Activated CD8-positive, alpha-beta memory T cell treated with anti-CD3 and anti-CD28 coated beads for 36 hours (primary cell): ENCODE measurements around the gene MRPL54. TPM values are rescaled to one million over a fixed set of nuclear protein-coding genes. Genes with fewer than 3 reads are reported as not detected.

Experiments
- CTCF ChIA-PET: fragments of 350-600 bp; sonication (Branson Sonifier 250); formaldehyde crosslinking; loops from one replicate; lab custom pipeline; 2021; ENCODE audit warnings: antibody characterized with exemption; lab: Charles Lee
- POLR2A ChIA-PET: fragments of 350-600 bp; sonication (Branson Sonifier 250); formaldehyde crosslinking; loops from one replicate; lab custom pipeline; 2021; ENCODE audit warnings: antibody characterized with exemption; lab: Charles Lee
- total RNA-seq, 2 experiments: library from RNA; stranded (reverse); gene quantifications; one replicate each; pipeline ENCODE4 v1.2.3, GENCODE V29; 2021

Gene MRPL54
- total RNA-seq, 2 experiments from 2014 or later: 83.1 to 88.8 TPM

DNA sequence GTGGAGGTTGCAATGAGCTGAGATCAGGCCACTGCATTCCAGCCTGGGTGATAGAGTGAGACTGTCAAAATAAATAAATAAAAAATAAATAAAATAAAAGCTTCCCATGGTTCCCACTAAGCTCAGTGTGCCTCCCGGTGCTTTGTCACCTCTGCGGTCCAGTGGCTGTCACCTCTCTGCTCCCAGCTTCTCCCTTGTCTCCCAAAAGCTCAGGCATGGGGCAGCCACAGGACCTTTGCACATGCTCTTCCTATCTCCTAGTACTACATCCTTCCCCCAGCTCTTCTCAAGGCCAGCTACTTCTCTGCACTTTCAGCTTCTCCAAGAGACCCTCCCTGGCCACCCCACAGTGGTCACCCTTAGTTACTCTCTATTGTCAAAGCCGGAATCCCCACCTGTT, 31.3 kb downstream of the MRPL54 start:
- CTCF ChIA-PET: interaction anchor here (2.2 kb wide), 1 partner anchor 28 kb away, joined by 9 read pairs; no protein-coding TSS in a partner anchor
- POLR2A ChIA-PET: no interaction called here

GRCh38 chr19:3796358-3796757, 33.9 kb downstream of the MRPL54 start:
- ChIA-PET POLR2A (no interaction called here), CTCF (interaction anchor here (2.8 kb wide), 1 partner anchor 26 kb away, joined by 12 read pairs; no protein-coding TSS in a partner anchor)

- CTCF ChIA-PET: interaction anchor here (1.0 to 2.8 kb wide), 4 partner anchors 11 to 24 kb away, joined by 3 to 12 read pairs (median 4); no protein-coding TSS in a partner anchor
- POLR2A ChIA-PET: interaction anchor here (1.3 kb wide), 1 partner anchor 14 kb away, joined by 4 read pairs; no protein-coding TSS in a partner anchor
These were observed 35.7 kb downstream of the MRPL54 start for GRCh38 chr19:3798137-3798536.

- CTCF ChIA-PET: interaction anchor here (0.6 kb wide), 1 partner anchor 151 kb away, joined by 3 read pairs; no protein-coding TSS in a partner anchor
- POLR2A ChIA-PET: no interaction called here
These were observed 38.5 kb downstream of the MRPL54 start for GRCh38 chr19:3800996-3801395.

DNA sequence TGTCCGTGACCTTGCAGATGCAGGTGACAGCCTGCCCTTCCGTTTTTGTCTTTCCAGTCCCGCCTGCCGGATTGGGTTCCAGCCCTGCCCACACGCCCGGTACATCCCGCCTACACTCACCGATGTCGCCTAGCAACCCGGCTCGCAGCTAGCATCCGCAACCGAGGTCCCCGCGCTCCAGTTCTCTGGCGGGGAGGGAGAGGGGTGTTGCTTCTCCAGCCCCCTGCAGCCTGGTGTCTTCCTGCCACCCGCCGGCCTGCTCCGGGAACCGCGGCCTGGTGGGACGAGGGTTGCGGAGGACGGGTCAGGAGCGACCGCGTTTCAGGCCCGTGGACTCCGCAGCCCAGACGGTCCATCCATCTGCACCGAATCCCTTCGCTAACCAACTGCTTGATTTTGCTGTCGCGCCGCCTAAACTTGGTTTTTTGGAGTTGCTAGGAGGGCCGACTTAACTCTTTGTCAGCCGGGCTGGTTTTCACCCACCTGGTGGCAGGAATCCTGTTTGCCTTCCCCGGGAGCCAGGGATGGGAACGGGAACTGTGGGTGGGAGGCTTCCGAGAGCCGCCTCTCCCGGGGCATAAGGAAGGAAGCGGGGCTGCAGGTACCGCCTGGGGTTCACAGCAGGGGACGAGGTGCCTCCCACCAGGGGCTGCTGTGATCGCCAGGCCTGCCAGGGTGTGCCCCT, 39.1 kb downstream of the MRPL54 start:
- CTCF ChIA-PET: interaction anchor here (0.6 kb wide), 1 partner anchor 151 kb away, joined by 3 read pairs; no protein-coding TSS in a partner anchor
- POLR2A ChIA-PET: no interaction called here

DNA sequence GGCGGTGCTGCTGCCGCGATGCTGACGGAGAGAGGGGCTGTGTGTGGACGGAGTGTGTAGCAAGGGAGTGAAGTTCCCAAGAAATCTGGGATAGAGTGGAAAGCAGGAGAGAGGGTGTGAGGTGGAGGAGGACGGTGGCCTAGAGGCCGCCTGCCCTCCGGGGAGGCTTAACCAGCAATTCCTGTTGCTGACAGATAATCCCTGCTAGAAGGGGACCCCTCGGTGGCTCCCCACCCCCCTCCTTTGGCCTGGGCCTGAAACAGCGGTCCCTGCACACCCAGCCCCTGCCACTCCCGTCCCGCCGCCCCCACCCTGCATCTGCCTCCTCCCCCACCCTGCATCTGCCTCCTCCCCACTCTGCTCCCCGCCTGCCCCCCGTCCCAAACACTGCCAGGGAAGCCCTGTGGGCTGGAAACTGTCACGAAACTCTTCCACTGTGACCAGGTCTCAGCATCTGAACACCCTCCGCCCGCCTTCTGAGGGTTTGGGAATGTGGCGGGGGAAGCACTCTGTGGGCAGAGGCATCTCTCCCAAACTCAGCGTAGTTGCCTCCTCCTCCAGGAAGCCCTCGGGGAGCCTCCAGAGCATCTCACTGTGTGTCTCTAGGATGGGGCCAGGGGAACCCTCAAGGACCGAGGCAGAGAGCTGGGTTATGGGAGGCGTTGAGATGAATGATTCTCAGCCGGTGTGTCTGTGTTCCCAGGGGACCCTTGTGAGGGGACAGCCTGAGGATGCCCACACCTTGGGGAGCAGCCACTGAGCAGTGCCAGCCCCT, 40.8 kb downstream of the MRPL54 start:
- ChIA-PET CTCF (interaction anchor here (0.6 to 1.1 kb wide), 2 partner anchors 85 to 113 kb away, joined by 3 to 4 read pairs; no protein-coding TSS in a partner anchor), POLR2A (no interaction called here)

DNA sequence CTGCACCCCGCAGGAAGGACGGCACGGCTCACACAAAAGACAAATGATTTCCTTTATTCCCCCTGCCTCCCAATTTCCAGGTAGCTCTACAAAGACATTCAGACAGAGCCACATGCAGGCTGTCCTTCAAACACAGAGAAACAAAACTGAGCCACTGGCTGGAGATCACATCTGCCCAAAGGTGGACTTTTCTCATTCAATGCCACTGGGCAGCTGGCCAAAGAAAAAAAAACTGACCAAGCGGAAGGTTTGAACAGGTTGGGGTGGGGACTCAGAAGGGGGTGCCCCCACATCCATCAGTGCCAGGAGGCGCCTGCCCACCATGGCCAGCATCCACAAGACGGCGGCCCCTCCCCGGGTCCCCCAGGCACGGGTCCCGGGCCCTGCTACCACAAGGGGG, 41.5 kb downstream of the MRPL54 start:
- POLR2A ChIA-PET: no interaction called here
- CTCF ChIA-PET: interaction anchor here (0.6 to 1.2 kb wide), 5 partner anchors 18 to 147 kb away, joined by 3 to 4 read pairs (median 3); no protein-coding TSS in a partner anchor

GRCh38 chr19:3804429-3804828, 41.9 kb downstream of the MRPL54 start:
- POLR2A ChIA-PET: no interaction called here

DNA sequence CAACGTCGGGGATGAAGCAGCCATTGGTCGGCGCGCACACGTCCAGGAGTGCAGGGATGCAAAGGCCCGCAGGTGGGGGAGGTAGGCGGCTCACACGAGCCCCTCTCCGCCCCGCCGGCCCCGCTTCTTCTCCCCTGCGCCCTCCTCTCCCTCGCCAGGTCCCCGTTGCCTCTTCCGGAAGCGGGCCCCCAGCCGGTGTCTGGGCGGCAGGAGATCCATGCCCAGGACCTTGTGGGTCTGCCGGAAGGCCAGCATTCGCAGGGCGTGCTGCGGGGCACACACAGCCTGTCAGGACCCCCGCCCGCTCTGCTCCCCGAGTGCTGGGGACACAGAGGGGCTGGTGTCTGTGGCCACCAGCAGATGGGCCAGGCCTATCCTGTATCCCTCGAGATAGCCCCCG, 43.4 kb downstream of the MRPL54 start:
- ChIA-PET POLR2A (no interaction called here), CTCF (interaction anchor here (1.1 kb wide), 1 partner anchor 16 kb away, joined by 3 read pairs; no protein-coding TSS in a partner anchor)

More at GRCh38 chr19:3804429-3804828, 41.9 kb downstream of the MRPL54 start:
- CTCF ChIA-PET: interaction anchor here (0.6 to 1.2 kb wide), 4 partner anchors 18 to 146 kb away, joined by 3 to 4 read pairs (median 3); no protein-coding TSS in a partner anchor

GRCh38 chr19:3807131-3807480, 44.6 kb downstream of the MRPL54 start:
- POLR2A ChIA-PET: no interaction called here
- CTCF ChIA-PET: interaction anchor here (1.1 kb wide), 1 partner anchor 15 kb away, joined by 3 read pairs; no protein-coding TSS in a partner anchor

DNA sequence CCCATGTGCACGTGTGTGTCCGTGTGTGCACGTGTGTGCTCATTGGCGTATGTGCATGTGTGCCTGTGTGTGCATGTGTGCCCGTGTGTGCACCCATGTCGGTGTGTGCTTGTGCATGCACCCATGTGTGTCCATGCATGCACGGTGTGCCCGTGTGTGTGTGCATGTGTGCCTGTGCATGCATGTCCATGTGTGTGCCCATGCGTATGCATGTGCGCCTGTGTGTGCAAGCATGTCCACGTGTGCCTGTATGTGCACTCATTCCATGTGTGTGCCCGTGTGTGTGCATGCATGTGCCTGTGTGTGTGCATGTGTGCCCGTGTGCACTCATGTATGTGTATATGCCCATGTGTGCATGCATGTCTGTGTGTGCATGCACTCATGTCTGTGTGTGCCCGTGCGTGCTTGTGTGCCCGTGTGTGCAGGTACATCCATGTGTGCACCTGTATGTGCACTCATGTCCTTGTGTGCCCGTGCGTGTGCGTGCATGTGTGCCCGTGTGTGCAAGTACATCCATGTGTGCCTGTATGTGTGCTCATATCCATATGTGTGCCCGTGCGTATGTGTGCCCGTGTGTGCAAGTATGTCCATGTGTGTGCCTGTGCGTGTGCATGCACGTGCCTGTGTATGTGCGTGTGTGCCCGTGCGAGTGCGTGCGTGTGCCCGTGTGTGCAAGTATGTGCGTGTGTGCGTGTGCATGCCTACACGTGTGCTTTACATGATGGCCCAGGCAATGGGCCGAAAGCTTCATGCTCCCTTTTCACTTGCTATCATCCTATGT, 45.3 kb downstream of the MRPL54 start:
- POLR2A ChIA-PET: interaction anchor here (0.6 kb wide), 1 partner anchor 55 kb away, joined by 3 read pairs; no protein-coding TSS in a partner anchor

GRCh38 chr19:3808420-3809143, 46.1 kb downstream of the MRPL54 start:
- ChIA-PET POLR2A (interaction anchor here (0.6 kb wide), 1 partner anchor 54 kb away, joined by 3 read pairs; no protein-coding TSS in a partner anchor), CTCF (no interaction called here)

More for the DNA sequence above, 45.3 kb downstream of the MRPL54 start:
- CTCF ChIA-PET: no interaction called here

DNA sequence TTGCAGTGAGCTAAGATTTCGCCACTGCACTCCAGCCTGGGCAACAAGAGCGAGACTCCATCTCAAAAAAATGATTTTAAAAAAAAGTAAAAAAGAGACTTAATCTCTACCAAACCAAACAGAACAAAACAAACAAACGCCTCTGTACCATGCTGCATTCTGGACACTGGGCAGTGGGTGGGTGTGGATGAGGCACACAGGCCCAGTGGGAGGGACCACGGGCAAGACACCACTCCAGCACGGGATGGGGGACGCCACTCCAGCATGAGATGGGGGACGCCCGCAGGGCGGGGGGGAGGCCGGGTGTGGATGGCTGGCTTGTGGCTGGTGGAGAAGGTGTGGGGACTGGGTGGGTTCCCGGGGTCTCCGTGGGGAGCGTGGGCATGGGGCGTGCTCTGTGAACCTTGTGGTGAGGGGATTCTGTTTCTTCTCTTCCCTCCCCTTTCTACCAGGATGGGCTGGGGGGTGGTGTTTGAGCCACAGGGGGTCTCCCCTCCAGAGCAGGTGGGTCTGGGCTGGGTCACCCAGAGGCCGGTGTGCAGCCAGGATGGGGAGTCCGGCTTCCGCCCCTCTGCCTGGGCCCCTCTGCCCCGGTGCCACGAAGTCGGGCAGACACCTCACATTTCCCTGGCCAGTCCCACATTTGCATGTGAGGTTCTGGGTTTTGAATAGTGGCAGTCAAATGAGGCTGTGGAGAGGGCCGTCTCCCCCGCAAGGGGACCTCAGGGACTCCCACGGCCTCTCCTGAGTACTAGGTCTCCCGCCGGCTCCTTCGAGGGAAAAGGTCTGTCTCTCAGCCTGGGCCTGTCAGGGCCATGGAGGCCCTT, 47.6 kb downstream of the MRPL54 start:
- ChIA-PET POLR2A (no interaction called here), CTCF (no interaction called here)

- CTCF ChIA-PET: interaction anchor here (3.4 kb wide), 1 partner anchor 11 kb away, joined by 18 read pairs; no protein-coding TSS in a partner anchor
- POLR2A ChIA-PET: interaction anchor here (1.0 kb wide), 1 partner anchor 26 kb away, joined by 4 read pairs; no protein-coding TSS in a partner anchor
These were observed 48.4 kb downstream of the MRPL54 start for GRCh38 chr19:3810708-3811355.

DNA sequence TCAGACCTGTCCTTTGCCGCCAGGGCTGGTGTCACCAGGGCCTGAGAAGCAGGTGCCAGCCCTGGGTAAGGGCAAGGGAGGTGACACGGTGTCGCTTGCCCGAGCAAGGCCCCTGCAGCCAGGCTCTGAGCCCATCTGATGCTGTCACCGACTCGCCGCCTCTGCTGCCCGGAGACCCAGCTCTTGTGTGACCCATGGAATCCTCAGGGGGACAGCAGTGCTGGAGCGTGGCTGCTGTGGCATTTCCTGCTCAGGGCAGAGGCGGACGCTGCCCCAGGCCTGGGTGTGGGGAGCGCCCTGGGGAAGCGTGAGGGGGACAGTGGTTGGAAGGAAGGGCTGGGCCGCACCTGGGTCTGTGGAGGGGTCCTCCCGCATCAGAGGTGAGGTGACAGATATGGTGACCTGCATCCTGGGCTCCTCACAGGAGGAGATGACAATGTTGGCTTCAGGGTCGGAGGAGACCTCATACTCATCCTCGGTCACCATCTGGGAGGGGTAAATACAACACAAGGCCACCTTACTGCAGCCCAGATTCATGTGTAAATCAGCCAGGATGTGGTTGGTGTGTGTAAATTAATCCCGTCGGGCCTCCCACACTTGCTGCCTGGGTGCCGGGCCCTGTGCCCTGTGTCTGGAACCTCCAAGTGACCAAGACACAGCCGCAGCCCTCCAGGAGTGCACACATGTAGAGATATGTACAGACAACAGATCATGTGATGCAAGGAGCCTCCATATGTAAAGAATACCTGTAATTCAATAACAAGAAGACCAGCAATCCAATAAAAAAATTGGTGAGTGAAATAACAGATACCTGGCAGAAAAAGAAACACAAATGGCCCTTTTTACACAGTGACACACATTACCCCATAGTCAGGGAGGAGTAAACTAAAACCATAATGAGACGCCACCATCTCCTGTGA, 51.3 kb downstream of the MRPL54 start:
- POLR2A ChIA-PET: interaction anchor here (2.0 kb wide), 1 partner anchor 51 kb away, joined by 10 read pairs; the partner anchor contains the start of genes APBA3 and MRPL54
- CTCF ChIA-PET: interaction anchor here (0.5 to 3.4 kb wide), 6 partner anchors 9 to 527 kb away, joined by 3 to 18 read pairs (median 5); partner anchors contain the start of gene MRPL54

DNA sequence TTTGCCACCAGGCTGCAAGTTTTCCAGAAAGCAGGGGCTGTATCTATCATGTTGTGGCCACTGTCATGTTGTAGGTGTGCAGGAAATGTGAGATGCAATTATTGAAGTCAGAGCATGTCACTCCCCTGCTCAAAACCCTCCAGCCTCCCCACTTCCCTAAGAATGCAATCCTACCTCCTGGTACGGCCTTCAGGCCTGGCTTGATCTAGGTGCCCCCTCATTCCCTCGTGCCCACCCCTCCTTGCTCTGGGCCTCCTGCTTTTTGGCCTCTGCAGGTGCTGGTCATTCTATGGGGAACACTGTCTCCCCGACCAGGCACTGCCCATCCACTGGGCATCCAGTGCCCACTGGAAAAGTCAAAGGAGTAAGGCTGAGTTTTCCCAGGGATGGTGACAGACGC, 52.2 kb downstream of the MRPL54 start:
- ChIA-PET CTCF (no interaction called here), POLR2A (no interaction called here)
